Vagina (tissue), 2 donors: ENCODE data around the gene CCDC82.
"Not testable (repeated sequence)": the region's sequence is repeated elsewhere in the genome, so short reads cannot be mapped to it uniquely, and the experiment has no call there.

Source experiments
- CTCF ChIP-seq, 3 experiments: fragments of 450-650 bp in 2 of 3; fragments of 200-600 bp in 1 of 3; sonication (generic) in 1 of 3; IDR thresholded peaks; one replicate each; pipeline ENCODE4 v1.5.1; 2017 to 2019; ENCODE audit warnings: antibody characterized with exemption in 3 of 3, mild to moderate bottlenecking in 2 of 3, moderate library complexity in 2 of 3
- POLR2AphosphoS5 ChIP-seq, 2 donors: sonication (generic); formaldehyde crosslinking; IDR thresholded peaks; one replicate each; pipeline ENCODE4 v1.9.0; 2017; ENCODE audit warnings: antibody characterized with exemption in 2 of 2, mild to moderate bottlenecking in 2 of 2, low read depth in 1 of 2; ENCODE audit not compliant: insufficient read depth in 1 of 2

GRCh38 chr11:96411412-96411811, 21.7 kb upstream of the CCDC82 start:
- TF ChIP-seq CTCF (IDR thresholded peaks at IDR 0.05); POLR2AphosphoS5 (IDR thresholded peaks at IDR 0.05; ENCODE audit: insufficient read depth in 1 of 2, low read depth in 1 of 2): not testable (repeated sequence)
